Epithelial cell of proximal tubule (primary cell): Measurements from ENCODE around the gene ACSL1. TPM values are rescaled to one million over a fixed set of nuclear protein-coding genes. Genes with fewer than 3 reads are reported as not detected.
"Not testable (repeated sequence)": the region's sequence is repeated elsewhere in the genome, so short reads cannot be mapped to it uniquely, and the experiment has no call there.

Source experiments
- DNase-seq: peaks from one replicate; pipeline ENCODE4 v3.0.0-alpha.2; 2011; ENCODE audit warnings: low read depth
- H3K4me3 ChIP-seq: 2 replicates; pipeline ENCODE4 v1.5.1; 2011; ENCODE audit warnings: low read depth, mild to moderate bottlenecking, low read length
- CTCF ChIP-seq: conservative IDR thresholded peaks from 2 replicates; pipeline ENCODE4 v1.5.1; 2012; ENCODE audit warnings: low read depth, mild to moderate bottlenecking, low read length
- total RNA-seq: library from RNA; depleted of rRNA; stranded (reverse); fragments of >200 nt; gene quantifications from 2 replicates; pipeline ENCODE4 v1.2.3, GENCODE V29; 2015

ACSL1 gene
- total RNA-seq, 1 donor from 2014 or later, result 18.5 TPM

GRCh38 chr4:184744236-184744635, 81.5 kb downstream of the ACSL1 start:
- no peak for DNase-seq
- no peak for TF ChIP-seq CTCF
- H3K4me3 ChIP-seq, result no peak overlapping the region

GRCh38 chr4:184743650-184744049, 82.1 kb downstream of the ACSL1 start:
- DNase-seq, result no peak
- H3K4me3 ChIP-seq, result no peak overlapping the region
- TF ChIP-seq CTCF, result no peak

- DNase-seq, H3K4me3 ChIP-seq: not testable (repeated sequence)
Measured at GRCh38 chr4:184741651-184742050, 84.1 kb downstream of the ACSL1 start.

DNA sequence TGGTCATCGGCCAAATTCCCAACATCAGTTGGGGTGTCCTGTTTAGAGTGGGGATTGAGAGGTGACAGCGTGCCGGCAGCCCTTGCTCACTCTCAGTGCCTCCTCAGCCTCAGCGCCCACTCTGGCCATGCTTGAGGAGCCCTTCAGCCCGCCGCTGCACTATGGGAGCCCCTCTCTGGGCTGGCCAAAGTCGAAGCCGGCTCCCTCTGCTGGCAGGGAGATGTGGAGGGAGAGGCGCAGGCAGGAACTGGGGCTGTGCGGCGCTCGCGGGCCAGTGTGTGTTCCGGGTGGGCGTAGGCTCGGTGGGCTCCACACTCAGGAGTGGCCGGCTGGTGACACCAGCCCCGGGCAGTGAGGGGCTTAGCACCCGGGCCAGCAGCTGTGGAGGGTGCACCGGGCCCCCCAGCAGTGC, 84.8 kb downstream of the ACSL1 start:
- no peak for DNase-seq
- no peak overlapping the region for H3K4me3 ChIP-seq
- peak; percentile 14 for TF ChIP-seq CTCF

GRCh38 chr4:184739575-184739974, 86.2 kb downstream of the ACSL1 start:
- H3K4me3 ChIP-seq, DNase-seq: not testable (repeated sequence)

GRCh38 chr4:184734758-184735157, 91.0 kb downstream of the ACSL1 start:
- no peak for DNase-seq
- TF ChIP-seq CTCF, result no peak
- H3K4me3 ChIP-seq, result peak overlapping the region; percentile 65

DNA sequence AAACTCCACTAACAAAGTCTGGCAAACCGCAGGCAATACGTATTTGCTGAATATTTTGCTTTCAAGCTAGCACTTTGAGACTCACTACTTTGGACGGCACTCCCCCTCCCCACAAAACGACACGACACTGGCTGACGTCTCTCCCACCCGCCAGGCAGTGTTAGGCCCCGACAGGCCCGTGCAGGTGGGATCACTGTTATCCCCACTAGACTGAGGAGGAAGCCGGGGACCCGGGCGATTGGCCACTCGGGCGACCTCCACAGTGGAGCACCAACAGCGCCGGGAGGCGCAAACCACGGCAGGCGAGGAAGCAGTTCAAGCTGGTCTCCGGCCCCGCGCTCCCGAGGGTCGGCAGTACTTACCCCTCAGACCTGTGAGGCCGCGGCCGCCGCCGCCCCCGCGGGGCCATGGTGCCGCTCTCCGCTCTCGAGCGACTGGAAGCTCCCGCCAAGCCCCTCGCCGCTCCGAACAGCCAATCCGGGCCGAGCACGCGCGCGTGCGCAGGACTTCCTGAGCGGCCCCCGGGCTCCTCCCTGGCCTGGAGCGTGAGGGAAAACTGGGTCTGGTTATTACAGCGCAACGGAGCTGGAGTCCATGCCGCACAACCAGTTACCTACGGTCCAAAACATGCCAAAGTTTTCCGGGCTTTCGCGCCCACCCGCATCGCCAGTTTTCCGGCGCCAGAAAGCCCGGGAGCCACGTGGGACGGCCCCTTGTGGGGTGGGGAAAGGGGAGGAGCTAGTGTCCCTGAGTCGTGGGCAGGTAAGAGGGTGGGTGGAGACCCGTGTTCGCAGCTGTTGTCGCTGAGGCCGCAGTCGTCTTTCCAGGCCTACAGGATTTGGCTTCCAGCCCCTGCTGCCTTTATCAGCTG, 91.9 kb downstream of the ACSL1 start, which contains the start of gene CENPU:
TSS of gene CENPU (minus strand) at position 443 of the 871 bp plus-strand sequence. CDS start at position 409, 34 bp downstream.
- peak within 1 kb of the TSS; percentile 65 for H3K4me3 ChIP-seq
- no peak for TF ChIP-seq CTCF
- peak; percentile 83 for DNase-seq

DNA sequence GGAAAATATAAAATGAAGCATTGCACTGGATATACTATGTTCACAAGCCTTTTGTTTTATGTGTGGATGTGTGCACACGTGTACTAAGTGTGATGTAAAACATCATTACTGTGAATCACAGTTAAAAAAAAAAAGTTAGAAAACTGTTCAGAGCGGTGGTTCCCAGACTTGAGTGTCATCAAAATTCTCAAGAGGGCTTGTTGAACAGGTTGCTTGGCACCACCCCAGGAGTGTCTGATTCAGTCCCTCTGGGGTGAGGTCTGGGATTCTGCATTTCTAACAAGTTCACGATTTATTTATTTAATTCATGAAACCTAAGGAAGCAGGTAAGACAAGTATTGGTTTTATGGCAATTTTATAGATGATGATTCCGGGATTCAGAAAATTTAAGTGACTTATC, 93.6 kb downstream of the ACSL1 start:
- TF ChIP-seq CTCF, result no peak
- H3K4me3 ChIP-seq, result peak overlapping the region; percentile 65
- no peak for DNase-seq
